DMS153 (cell line): ENCODE measurements around the gene PDPK1.
"Not testable (repeated sequence)": the region's sequence is repeated elsewhere in the genome, so short reads cannot be mapped to it uniquely, and the experiment has no call there.

Experiments used
- DNase-seq: peaks from one replicate; lab custom pipeline; 2025; lab: John Stamatoyannopoulos, UW

PDPK1 gene

GRCh38 chr16:2540912-2541311, 3.1 kb downstream of the PDPK1 start:
- not testable (repeated sequence) for DNase-seq

- not testable (repeated sequence) for DNase-seq
Measured at GRCh38 chr16:2541409-2541808, 3.6 kb downstream of the PDPK1 start.

- DNase-seq = not testable (repeated sequence)
Measured at GRCh38 chr16:2543771-2544170, 6.0 kb downstream of the PDPK1 start.

GRCh38 chr16:2550283-2550878, 12.6 kb downstream of the PDPK1 start:
- DNase-seq = not testable (repeated sequence)

DNA sequence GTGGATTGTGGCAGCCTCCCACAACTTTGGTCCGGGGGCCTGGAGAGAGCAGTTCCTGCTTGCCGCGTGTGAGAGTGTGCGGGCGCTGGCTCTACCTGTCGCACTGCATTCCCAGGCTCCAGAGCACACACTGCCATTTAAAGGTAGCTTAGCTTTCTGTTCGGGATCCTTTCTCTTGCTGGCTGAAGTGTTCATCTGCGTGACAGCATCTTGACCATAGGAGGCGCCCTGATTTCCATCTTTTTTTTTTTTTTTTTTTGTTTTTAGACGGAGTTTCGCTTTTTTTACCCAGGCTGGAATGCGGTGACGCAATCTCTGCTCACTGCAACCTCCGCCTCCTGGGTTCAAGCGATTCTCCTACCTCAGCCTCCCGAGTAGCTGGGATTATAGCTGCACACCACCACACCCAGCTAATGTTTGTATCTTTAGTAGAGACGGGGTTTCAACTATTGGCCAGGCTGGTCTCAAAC, 13.6 kb downstream of the PDPK1 start:
- not testable (repeated sequence) for DNase-seq

DNA sequence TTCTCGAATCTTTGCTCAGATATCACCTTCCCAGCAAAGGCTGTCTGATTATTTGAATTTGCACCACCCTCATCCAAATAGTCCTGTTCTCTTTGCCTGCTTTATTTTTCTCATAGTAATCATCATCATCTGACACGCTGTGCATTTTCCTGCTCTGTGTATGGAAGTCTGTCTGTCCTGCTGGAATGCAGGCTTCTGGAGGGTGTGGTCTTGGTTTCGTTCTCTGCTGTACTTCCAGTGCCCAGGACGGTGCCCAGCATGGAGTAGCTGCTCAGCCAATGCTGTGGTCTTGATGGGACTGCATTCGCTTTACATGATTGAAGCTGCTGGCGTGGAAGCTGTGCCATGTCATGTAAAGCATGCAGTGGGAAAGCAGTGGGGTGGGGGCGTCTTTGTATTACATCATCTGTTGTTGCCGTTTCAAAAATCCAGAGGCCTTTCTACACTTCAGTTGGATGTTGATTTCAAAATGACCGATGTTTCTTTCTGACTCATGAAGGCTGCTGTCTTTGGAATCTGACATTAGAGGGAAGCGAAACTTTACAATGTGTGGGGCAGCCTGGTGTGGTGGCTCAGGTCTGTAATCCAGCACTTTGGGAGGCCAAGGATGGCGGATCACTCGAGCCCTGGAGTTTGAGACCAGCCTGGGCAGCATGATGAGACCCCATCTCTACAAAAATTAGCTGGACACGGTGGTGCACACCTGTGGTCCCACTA, 17.0 kb downstream of the PDPK1 start:
- DNase-seq = not testable (repeated sequence)

GRCh38 chr16:2557150-2557549, 19.3 kb downstream of the PDPK1 start:
- DNase-seq = not testable (repeated sequence)

DNA sequence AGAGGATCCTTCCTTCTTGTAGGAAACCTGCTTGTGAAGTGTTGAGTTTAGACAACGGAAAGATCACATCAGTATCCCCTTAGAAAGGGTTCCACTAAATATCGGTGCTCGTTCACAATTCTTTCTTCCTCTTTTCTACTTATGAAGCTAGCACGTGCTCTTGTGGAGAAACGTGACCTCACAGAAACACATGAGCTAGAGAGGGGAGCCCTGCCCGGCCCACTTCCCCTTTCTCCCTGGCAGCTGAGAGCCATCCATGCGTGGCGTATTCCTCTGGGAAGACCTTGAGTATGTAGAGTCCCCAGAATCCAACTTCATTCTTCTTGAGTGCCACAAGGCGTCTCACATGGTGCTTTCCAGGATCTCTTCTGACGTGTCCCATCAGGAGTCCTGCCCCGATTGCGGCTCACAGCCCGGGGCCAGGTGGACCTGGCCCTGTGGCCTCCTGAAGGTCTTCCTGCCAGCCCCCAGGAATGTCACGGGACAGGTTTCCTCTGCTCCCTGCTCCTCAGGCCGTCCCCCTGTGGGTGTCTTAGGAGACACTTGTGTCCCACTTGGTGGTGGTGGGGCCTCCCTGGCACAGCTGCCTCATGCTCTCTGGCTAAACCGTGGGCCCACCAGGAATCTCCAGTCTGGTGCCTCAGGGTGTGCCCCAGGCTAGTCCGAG, 22.4 kb downstream of the PDPK1 start:
- DNase-seq = not testable (repeated sequence)

GRCh38 chr16:2560798-2561133, 22.9 kb downstream of the PDPK1 start:
- not testable (repeated sequence) for DNase-seq

GRCh38 chr16:2567506-2567905, 29.7 kb downstream of the PDPK1 start:
- not testable (repeated sequence) for DNase-seq

- DNase-seq = not testable (repeated sequence)
Measured at GRCh38 chr16:2568573-2568972, 30.8 kb downstream of the PDPK1 start.

DNA sequence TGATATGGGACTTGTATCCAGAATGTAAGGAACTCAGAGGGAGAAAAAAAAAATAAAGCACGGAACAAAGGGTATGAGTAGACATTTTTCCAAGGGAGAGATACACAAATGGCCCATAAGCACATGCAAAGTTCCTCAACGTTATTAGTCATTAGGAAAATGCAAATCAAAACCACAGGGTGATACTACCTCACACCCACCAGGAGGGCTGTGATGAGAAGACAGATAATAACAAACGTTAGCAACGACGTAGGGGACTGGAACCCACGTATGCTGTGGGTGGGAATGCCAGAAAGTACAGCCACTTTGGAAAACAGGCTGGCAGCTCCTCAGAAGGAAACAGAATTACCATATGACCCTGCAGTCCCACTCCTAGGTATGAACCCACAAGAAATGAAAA, 34.9 kb downstream of the PDPK1 start:
- DNase-seq = not testable (repeated sequence)

- not testable (repeated sequence) for DNase-seq
Measured at GRCh38 chr16:2575839-2576238, 38.0 kb downstream of the PDPK1 start.

DNA sequence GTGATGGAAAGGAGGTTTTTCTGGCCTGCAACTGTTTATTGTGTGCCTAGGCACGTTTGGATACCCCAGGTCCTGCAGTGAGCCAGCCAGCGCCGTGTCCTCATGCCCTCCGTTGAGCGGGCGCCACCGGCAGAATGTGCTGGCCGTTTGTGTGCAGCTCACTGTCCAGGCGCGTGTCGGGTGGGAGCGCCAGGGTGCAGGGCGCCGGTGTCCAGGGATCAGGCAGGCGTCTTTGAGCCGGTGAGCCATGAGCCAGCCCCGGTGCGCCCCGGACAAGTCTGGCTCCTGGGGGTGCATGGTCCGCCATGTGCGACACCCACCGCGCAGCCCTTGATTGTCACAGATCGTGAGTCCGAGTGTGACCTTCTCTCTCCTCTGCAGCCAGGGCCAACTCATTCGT, 39.2 kb downstream of the PDPK1 start:
- DNase-seq = not testable (repeated sequence)

- not testable (repeated sequence) for DNase-seq
Measured at GRCh38 chr16:2578905-2579304, 41.1 kb downstream of the PDPK1 start.

- not testable (repeated sequence) for DNase-seq
Measured at GRCh38 chr16:2580143-2580542, 42.3 kb downstream of the PDPK1 start.

GRCh38 chr16:2580818-2581217, 43.0 kb downstream of the PDPK1 start:
- not testable (repeated sequence) for DNase-seq

GRCh38 chr16:2584729-2585650, 47.2 kb downstream of the PDPK1 start:
- no peak for DNase-seq

DNA sequence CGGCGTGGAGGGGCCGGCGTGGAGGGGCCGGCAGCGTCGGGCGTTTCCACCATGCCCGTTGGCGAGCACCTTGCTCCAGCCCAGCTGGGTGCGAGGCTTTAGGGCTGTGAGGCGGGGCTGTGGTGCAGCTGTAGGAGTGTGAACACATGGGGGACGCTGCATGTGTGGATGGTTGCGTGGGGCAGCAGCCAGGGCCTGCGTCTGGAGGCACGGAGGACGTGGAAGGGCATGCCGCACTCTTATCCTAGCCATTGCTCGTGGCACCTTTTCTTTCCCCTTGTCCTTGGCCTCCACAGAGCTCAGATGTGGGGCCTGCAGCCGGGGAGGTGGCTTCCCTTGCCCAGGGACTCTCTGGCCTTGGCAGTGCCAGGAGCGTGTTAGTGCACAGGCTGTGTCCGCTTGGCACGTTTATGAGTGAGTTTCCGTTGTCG, 47.8 kb downstream of the PDPK1 start:
- no peak for DNase-seq

- no peak for DNase-seq
Measured at GRCh38 chr16:2586241-2586640, 48.4 kb downstream of the PDPK1 start.

DNA sequence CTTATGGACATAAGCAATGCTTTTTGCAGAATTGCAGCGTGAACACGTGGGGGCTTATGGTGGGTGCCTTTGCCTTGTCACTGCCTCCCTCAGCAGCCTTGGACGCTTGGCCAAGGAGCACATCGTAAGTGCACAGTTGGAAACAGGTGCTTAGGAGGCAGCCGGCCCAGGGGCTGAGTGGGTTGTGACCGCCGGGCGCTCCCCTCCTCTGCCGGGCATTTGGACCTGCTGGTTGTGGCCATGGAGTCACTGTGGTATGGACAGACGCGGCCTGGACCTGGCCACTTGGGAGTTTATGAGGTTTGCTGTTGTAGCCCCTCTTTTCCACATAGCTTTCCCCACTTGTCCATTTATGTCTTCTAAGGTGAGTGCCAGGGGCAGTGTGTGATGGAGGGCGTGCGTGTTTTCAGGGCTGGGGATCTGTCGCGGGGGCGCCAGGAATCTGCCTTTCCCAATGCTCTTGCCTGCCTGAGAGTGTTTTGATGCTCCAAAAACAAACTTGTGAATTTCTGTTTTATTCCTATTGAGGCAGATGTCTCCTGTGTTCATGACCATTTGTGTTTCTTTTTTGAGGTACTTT, 49.2 kb downstream of the PDPK1 start:
- no peak for DNase-seq
